Neural progenitor cell (in vitro differentiated cells): Measurements from ENCODE around the gene FYCO1.

Source experiments
- EZH2 ChIP-seq: fragments of 200-600 bp; sonication (generic); IDR thresholded peaks from 2 replicates; pipeline ENCODE4 v1.6.1; 2017; ENCODE audit warnings: antibody characterized with exemption, mild to moderate bottlenecking, moderate library complexity
- EZH2phosphoT487 ChIP-seq: fragments of 200-600 bp; sonication (generic); IDR thresholded peaks from 2 replicates; pipeline ENCODE4 v1.6.1; 2017; ENCODE audit warnings: antibody characterized with exemption
- TF ChIP-seq, protein P1 (sequence below): fragments of 200-600 bp; sonication (generic); IDR thresholded peaks from 2 replicates; pipeline ENCODE4 v1.5.1; 2017; ENCODE audit warnings: antibody characterized with exemption, mild to moderate bottlenecking

- TF ChIP-seq EZH2 = no peak
- TF ChIP-seq, protein P1, sequence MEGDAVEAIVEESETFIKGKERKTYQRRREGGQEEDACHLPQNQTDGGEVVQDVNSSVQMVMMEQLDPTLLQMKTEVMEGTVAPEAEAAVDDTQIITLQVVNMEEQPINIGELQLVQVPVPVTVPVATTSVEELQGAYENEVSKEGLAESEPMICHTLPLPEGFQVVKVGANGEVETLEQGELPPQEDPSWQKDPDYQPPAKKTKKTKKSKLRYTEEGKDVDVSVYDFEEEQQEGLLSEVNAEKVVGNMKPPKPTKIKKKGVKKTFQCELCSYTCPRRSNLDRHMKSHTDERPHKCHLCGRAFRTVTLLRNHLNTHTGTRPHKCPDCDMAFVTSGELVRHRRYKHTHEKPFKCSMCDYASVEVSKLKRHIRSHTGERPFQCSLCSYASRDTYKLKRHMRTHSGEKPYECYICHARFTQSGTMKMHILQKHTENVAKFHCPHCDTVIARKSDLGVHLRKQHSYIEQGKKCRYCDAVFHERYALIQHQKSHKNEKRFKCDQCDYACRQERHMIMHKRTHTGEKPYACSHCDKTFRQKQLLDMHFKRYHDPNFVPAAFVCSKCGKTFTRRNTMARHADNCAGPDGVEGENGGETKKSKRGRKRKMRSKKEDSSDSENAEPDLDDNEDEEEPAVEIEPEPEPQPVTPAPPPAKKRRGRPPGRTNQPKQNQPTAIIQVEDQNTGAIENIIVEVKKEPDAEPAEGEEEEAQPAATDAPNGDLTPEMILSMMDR = no peak
- no peak for TF ChIP-seq EZH2phosphoT487
Observed at GRCh38 chr3:45922950-45923590, 72.6 kb downstream of the FYCO1 start.
